K562 treated with DMSO at 1 percent for 48 hours (cell line): ENCODE data around the gene C1GALT1. TPM values are rescaled to one million over a fixed set of nuclear protein-coding genes. Genes with fewer than 3 reads are reported as not detected.

Experiments
- total RNA-seq: library from RNA; unstranded; fragments of 300-600 nt; gene quantifications from 2 replicates; pipeline ENCODE4 v1.2.3, GENCODE V29; 2022; ENCODE audit warnings: low replicate concordance; ENCODE audit errors: extremely low read depth

The C1GALT1 gene
- total RNA-seq = not detected in 2 replicates

GRCh38 chr7:7182156-7183060 lies at the start of gene C1GALT1:
Gene C1GALT1 (plus strand): TSS chr7:7182544. CDS start chr7:7234320, 51,776 bp downstream.

